Trophoblast cell (in vitro differentiated cells and primary cell): ENCODE results near the gene KRTAP10-9.
"Not testable (repeated sequence)": the region's sequence is repeated elsewhere in the genome, so short reads cannot be mapped to it uniquely, and the experiment has no call there.

Source experiments
- DNase-seq, 2 donors: peaks; one replicate each; pipeline ENCODE4 v3.0.0-alpha.2; 2016
- H2AFZ ChIP-seq: 2 replicates; pipeline ENCODE4 v1.6.1; 2013; ENCODE audit warnings: low read length, moderate library complexity, mild to moderate bottlenecking; ENCODE audit not compliant: insufficient read depth, poor library complexity
- H2AK5ac ChIP-seq: 2 replicates; pipeline ENCODE4 v1.6.1; 2013; ENCODE audit warnings: mild to moderate bottlenecking, low read length
- H2BK120ac ChIP-seq: 2 replicates; pipeline ENCODE4 v1.6.1; 2013; ENCODE audit warnings: low read length, mild to moderate bottlenecking, moderate library complexity; ENCODE audit not compliant: insufficient read depth, poor library complexity
- H2BK12ac ChIP-seq: 2 replicates; pipeline ENCODE4 v1.6.1; 2013; ENCODE audit warnings: mild to moderate bottlenecking, low read length, moderate library complexity
- H2BK5ac ChIP-seq: 2 replicates; pipeline ENCODE4 v1.6.1; 2013; ENCODE audit warnings: low read length, low read depth, moderate library complexity, mild to moderate bottlenecking; ENCODE audit not compliant: poor library complexity
- H3K14ac ChIP-seq: 2 replicates; pipeline ENCODE4 v1.6.1; 2013; ENCODE audit warnings: mild to moderate bottlenecking, low read length
- H3K18ac ChIP-seq: 2 replicates; pipeline ENCODE4 v1.6.1; 2013; ENCODE audit warnings: mild to moderate bottlenecking, low read length
- H3K23ac ChIP-seq: 2 replicates; pipeline ENCODE4 v1.6.1; 2013; ENCODE audit warnings: low read length
- H3K27ac ChIP-seq: 2 replicates; pipeline ENCODE4 v1.5.1; 2013; ENCODE audit warnings: low read depth, mild to moderate bottlenecking, inconsistent platforms, low read length, moderate library complexity
- H3K27me3 ChIP-seq: 2 replicates; pipeline ENCODE4 v1.6.1; 2013; ENCODE audit warnings: inconsistent platforms, mild to moderate bottlenecking, low read length, moderate library complexity; ENCODE audit not compliant: insufficient read depth
- H3K36me3 ChIP-seq, 2 experiments: 1 replicate in 1 of 2; 2 replicates in 1 of 2; pipeline ENCODE4 v1.6.1; 2013; ENCODE audit warnings: low read length in 2 of 2, mild to moderate bottlenecking in 2 of 2, moderate library complexity in 1 of 2; ENCODE audit not compliant: insufficient read depth in 2 of 2, control insufficient read depth in 1 of 2
- H3K4ac ChIP-seq: 2 replicates; pipeline ENCODE4 v1.6.1; 2013; ENCODE audit warnings: low read depth, mild to moderate bottlenecking, low read length, moderate library complexity
- H3K4me1 ChIP-seq, 2 experiments: 1 replicate in 1 of 2; 2 replicates in 1 of 2; pipeline ENCODE4 v1.6.1; 2013; ENCODE audit warnings: low read length in 2 of 2, mild to moderate bottlenecking in 2 of 2, moderate library complexity in 1 of 2; ENCODE audit not compliant: insufficient read depth in 2 of 2, control insufficient read depth in 1 of 2
- H3K4me2 ChIP-seq: 2 replicates; pipeline ENCODE4 v1.6.1; 2013; ENCODE audit warnings: inconsistent platforms, mild to moderate bottlenecking, low read length, moderate library complexity
- H3K4me3 ChIP-seq: 2 replicates; pipeline ENCODE4 v1.5.1; 2013; ENCODE audit warnings: mild to moderate bottlenecking, low read depth, low read length, inconsistent platforms
- H3K79me1 ChIP-seq: one replicate; pipeline ENCODE4 v1.6.1; 2013; ENCODE audit warnings: low read length
- H3K79me2 ChIP-seq: 2 replicates; pipeline ENCODE4 v1.6.1; 2013; ENCODE audit warnings: low read length, mild to moderate bottlenecking; ENCODE audit not compliant: control insufficient read depth, insufficient read depth, poor library complexity
- H3K9ac ChIP-seq: 2 replicates; pipeline ENCODE4 v1.6.1; 2013; ENCODE audit warnings: mild to moderate bottlenecking, low read length
- H3K9me3 ChIP-seq: 2 replicates; pipeline ENCODE4 v1.6.1; 2013; ENCODE audit warnings: low read depth, mild to moderate bottlenecking, control low read depth, inconsistent platforms, low read length; ENCODE audit not compliant: insufficient read depth
- H4K12ac ChIP-seq: 2 replicates; pipeline ENCODE4 v1.6.1; 2013; ENCODE audit warnings: low read depth, mild to moderate bottlenecking, low read length, moderate library complexity
- H4K8ac ChIP-seq: 2 replicates; pipeline ENCODE4 v1.6.1; 2013; ENCODE audit warnings: low read depth, mild to moderate bottlenecking, low read length, moderate library complexity
- H4K91ac ChIP-seq: one replicate; pipeline ENCODE4 v1.6.1; 2013; ENCODE audit warnings: low read depth, mild to moderate bottlenecking, low read length, moderate library complexity
- whole genome bisulfite sequencing: extraction: QIAGEN DNeasy Blood & Tissue Kit; methylation state at CpG from one replicate; pipeline ENCODE4 v1.1.7; 2013; ENCODE audit warnings: missing lambda C conversion rate; ENCODE audit not compliant: insufficient read length, insufficient coverage; ENCODE audit errors: extremely low coverage; 5-methylcytosine and 5-hydroxymethylcytosine counted together

KRTAP10-9 gene

DNA sequence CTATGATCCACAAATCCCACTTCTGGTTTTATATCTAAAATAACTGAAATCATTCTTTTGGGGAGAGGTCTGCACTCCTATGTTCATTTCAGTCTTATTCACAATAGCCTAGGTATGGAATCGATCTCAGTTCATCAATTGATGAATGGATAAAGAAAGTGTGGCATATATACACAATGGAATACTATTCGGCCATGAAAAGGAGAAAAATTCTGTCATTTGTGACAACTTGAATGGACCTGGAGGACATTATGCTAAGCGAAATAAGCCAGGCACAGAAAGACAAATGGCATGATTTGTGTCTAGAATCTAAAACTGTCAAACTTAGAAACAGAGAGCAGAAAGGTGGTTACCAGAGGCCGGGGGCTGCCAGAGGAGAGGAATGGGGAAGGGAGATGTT lies 20.4 kb upstream of the KRTAP10-9 start:
- H3K4ac ChIP-seq: no peak overlapping the region
- H3K4me2 ChIP-seq: no peak overlapping the region
- H3K23ac ChIP-seq: no peak overlapping the region
- H3K79me2 ChIP-seq: no peaks in the 10 kb centered on the region
- no peak overlapping the region for H2BK5ac ChIP-seq
- H3K4me3 ChIP-seq: no peak overlapping the region
- no CpG with 5 or more reads among the region's 4 CpGs for WGBS
- no peak overlapping the region for H2AK5ac ChIP-seq
- H4K12ac ChIP-seq: no peak overlapping the region
- no peak overlapping the region for H3K9ac ChIP-seq
- H2BK120ac ChIP-seq: no peak overlapping the region
- H3K27ac ChIP-seq: no peak overlapping the region
- H3K79me1 ChIP-seq: no peaks in the 10 kb centered on the region
- no peaks in the 10 kb centered on the region for H3K36me3 ChIP-seq
- no peak overlapping the region for H3K18ac ChIP-seq
- no peaks in the 10 kb centered on the region for H3K4me1 ChIP-seq
- H2AFZ ChIP-seq: no peak overlapping the region
- no peak overlapping the region for H4K91ac ChIP-seq
- H3K14ac ChIP-seq: no peak overlapping the region
- H3K9me3 ChIP-seq: peaks cover 9% of the 10 kb centered on the region
- no peak for DNase-seq
- H2BK12ac ChIP-seq: no peak overlapping the region
- no peaks in the 10 kb centered on the region for H3K27me3 ChIP-seq
- H4K8ac ChIP-seq: no peak overlapping the region

DNA sequence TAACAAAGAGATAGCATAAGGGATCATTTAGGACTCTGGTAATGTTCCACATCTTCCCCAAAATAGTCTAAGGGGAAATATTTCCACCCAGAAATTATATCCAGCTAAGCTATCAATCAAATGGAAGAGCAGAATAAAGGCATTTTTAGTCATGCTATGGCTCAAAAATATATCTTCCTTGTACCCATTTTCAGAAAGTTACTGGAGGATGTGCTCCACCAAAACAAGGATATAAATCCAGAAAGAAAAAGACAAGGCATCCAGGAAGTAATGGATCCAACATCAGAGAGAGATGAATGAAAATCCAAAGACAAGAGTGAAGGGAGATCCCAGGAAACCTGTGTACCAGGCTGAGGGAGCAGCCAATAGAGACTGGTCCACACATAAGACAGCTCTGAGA lies 17.7 kb upstream of the KRTAP10-9 start:
- no peak overlapping the region for H2AK5ac ChIP-seq
- no peaks in the 10 kb centered on the region for H3K36me3 ChIP-seq
- no peak overlapping the region for H4K91ac ChIP-seq
- H3K27me3 ChIP-seq: no peaks in the 10 kb centered on the region
- peaks cover 17% of the 10 kb centered on the region for H3K9me3 ChIP-seq
- no peak overlapping the region for H4K12ac ChIP-seq
- H3K23ac ChIP-seq: no peak overlapping the region
- H4K8ac ChIP-seq: no peak overlapping the region
- DNase-seq: no peak
- no peak overlapping the region for H3K4me2 ChIP-seq
- no peak overlapping the region for H3K4me3 ChIP-seq
- no peaks in the 10 kb centered on the region for H3K4me1 ChIP-seq
- H3K9ac ChIP-seq: no peak overlapping the region
- no peaks in the 10 kb centered on the region for H3K79me2 ChIP-seq
- H3K18ac ChIP-seq: no peak overlapping the region
- H2AFZ ChIP-seq: no peak overlapping the region
- no peak overlapping the region for H3K14ac ChIP-seq
- no peak overlapping the region for H3K4ac ChIP-seq
- no peak overlapping the region for H3K27ac ChIP-seq
- no peak overlapping the region for H2BK12ac ChIP-seq
- H2BK5ac ChIP-seq: no peak overlapping the region
- H3K79me1 ChIP-seq: no peaks in the 10 kb centered on the region
- no peak overlapping the region for H2BK120ac ChIP-seq

DNA sequence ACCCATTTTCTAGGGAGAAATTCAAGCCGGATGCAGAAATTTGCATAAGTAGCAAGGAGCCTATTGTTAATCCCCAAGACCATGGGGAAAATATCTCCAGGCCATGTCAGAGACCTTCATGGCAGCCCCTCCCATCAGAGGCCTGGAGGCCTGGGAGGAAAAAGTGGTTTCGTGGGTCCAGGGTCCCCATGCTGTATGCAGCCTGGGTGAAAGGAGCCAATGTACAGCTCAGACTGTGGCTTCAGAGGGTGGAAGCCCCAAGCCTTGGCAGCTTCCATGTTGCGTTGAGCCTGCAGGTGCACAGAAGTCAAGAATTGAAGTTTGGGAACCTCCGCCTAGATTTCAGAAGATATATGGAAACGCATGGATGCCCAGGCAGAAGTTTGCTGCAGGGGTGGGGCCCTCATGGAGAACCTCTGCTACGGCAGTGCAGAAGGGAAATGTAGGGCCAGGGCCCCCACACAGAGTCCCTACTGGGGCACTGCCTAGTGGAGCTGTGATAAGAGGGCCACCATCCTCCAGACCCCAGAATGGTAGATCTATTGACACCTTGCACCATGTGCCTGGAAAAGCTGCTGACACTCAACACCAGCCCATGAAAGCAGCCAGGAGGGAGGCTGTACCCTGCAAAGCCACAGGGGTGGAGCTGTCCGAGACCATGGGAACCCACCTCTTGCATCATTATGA lies 16.6 kb upstream of the KRTAP10-9 start:
- H4K12ac ChIP-seq, H2BK12ac ChIP-seq, H3K27ac ChIP-seq, H3K9ac ChIP-seq, H3K18ac ChIP-seq, H3K79me2 ChIP-seq, H2BK120ac ChIP-seq, H3K27me3 ChIP-seq, H3K4ac ChIP-seq, DNase-seq, H2AFZ ChIP-seq, H3K14ac ChIP-seq, H3K4me1 ChIP-seq, H3K4me3 ChIP-seq, H2BK5ac ChIP-seq, H4K91ac ChIP-seq, H3K4me2 ChIP-seq, H2AK5ac ChIP-seq, H3K36me3 ChIP-seq, H3K79me1 ChIP-seq, H4K8ac ChIP-seq, H3K23ac ChIP-seq: not testable (repeated sequence)
- no CpG with 5 or more reads among the region's 7 CpGs for WGBS
- peaks cover 20% of the 10 kb centered on the region for H3K9me3 ChIP-seq

DNA sequence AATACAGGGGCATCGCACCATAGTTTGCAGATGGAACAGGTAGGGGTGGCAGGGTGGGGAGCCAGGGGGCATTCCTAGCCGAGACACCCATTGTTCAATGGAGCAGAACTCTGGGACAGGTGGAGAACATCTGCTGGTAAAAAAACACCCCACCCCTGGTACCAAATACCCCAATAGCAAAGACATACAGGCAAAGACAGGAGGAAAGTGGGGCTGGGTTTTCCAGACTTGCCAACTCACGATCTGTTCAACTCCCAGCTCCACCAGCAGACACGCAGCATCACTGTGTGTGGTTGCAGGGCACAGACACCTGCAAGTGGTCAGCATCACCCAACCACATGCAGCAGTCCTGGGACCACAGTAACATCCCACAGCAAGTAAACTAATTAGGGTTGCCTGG lies 15.3 kb upstream of the KRTAP10-9 start:
- Histone ChIP-seq H3K4me1 (no peaks in the 10 kb centered on the region), H2AFZ (no peak overlapping the region), H2AK5ac (no peak overlapping the region), H4K12ac (no peak overlapping the region), H3K14ac (no peak overlapping the region), H3K9me3 (peaks cover 26% of the 10 kb centered on the region), H3K36me3 (no peaks in the 10 kb centered on the region), H3K79me2 (no peaks in the 10 kb centered on the region), H3K79me1 (no peaks in the 10 kb centered on the region), H3K9ac (no peak overlapping the region), H3K4me2 (no peak overlapping the region), H4K8ac (no peak overlapping the region), H3K23ac (no peak overlapping the region), H3K4me3 (no peak overlapping the region), H4K91ac (no peak overlapping the region), H2BK5ac (no peak overlapping the region), H2BK120ac (no peak overlapping the region), H2BK12ac (no peak overlapping the region), H3K4ac (no peak overlapping the region), H3K18ac (no peak overlapping the region), H3K27ac (no peak overlapping the region), H3K27me3 (no peaks in the 10 kb centered on the region)
- WGBS: no CpG with 5 or more reads among the region's 4 CpGs
- DNase-seq: no peak
